Glutamatergic neuron (in vitro differentiated cells): ENCODE measurements around the gene CRMP1. TPM values are rescaled to one million over a fixed set of nuclear protein-coding genes. Genes with fewer than 3 reads are reported as not detected.

ENCODE experiments used
- DNase-seq: peaks from one replicate; pipeline ENCODE4 v3.0.0; 2022
- H3K27ac Mint-ChIP-seq: one replicate; pipeline ENCODE4 v1.8.0; 2020; ENCODE audit warnings: mild to moderate bottlenecking, mixed read lengths, inconsistent platforms; ENCODE audit not compliant: unreplicated experiment
- H3K27me3 Mint-ChIP-seq: one replicate; pipeline ENCODE4 v1.8.0; 2020; ENCODE audit warnings: mild to moderate bottlenecking, moderate library complexity, mixed read lengths, inconsistent platforms; ENCODE audit not compliant: unreplicated experiment
- H3K36me3 Mint-ChIP-seq: one replicate; pipeline ENCODE4 v1.8.0; 2020; ENCODE audit warnings: mild to moderate bottlenecking, mixed read lengths, inconsistent platforms; ENCODE audit not compliant: unreplicated experiment
- H3K4me1 Mint-ChIP-seq: one replicate; pipeline ENCODE4 v1.8.0; 2020; ENCODE audit warnings: mild to moderate bottlenecking, low read depth, mixed read lengths, inconsistent platforms; ENCODE audit not compliant: unreplicated experiment
- H3K4me3 Mint-ChIP-seq: one replicate; pipeline ENCODE4 v1.8.0; 2020; ENCODE audit warnings: mild to moderate bottlenecking, mixed read lengths, inconsistent platforms; ENCODE audit not compliant: unreplicated experiment
- H3K9me3 Mint-ChIP-seq: one replicate; pipeline ENCODE4 v1.8.0; 2020; ENCODE audit warnings: mild to moderate bottlenecking, moderate library complexity, mixed read lengths, inconsistent platforms; ENCODE audit not compliant: unreplicated experiment
- CTCF ChIP-seq: fragments of 200-600 bp; sonication (generic); IDR thresholded peaks from one replicate; pipeline ENCODE4 v1.5.0; 2021; ENCODE audit not compliant: partially characterized antibody, unreplicated experiment
- long read RNA-seq: library from polyadenylated mRNA; unstranded; transcript quantifications from one replicate; pipeline ENCODE4 v2.0.0, GENCODE V29; 2020; ENCODE audit not compliant: unreplicated experiment
- total RNA-seq: library from RNA; stranded (reverse); fragmentation: NEBNext Ultra II Directional; extraction: Animal tissue kit (Norgen Biotek cat#: 25700); gene quantifications from one replicate; pipeline ENCODE4 v1.2.1, GENCODE V29; 2021; ENCODE audit not compliant: unreplicated experiment

CRMP1 gene
- total RNA-seq, result 947 TPM
- long read RNA-seq, transcript CRMP1-204 (14 exons, 3,081 nt), result minor isoform, 6 of 467 reads
- long read RNA-seq, transcript CRMP1-206 (2 exons, 2,436 nt), result minor isoform, 11 of 467 reads
- long read RNA-seq, transcript CRMP1-201 (14 exons, 3,146 nt), result minor isoform, 90 of 467 reads
- long read RNA-seq, transcript CRMP1-202 (14 exons, 2,911 nt), result major isoform, 276 of 467 reads
- long read RNA-seq, partial matches to known transcripts, result 40 of 467 reads
- long read RNA-seq, other reads (novel, unspliced or antisense), result 39 of 467 reads

DNA sequence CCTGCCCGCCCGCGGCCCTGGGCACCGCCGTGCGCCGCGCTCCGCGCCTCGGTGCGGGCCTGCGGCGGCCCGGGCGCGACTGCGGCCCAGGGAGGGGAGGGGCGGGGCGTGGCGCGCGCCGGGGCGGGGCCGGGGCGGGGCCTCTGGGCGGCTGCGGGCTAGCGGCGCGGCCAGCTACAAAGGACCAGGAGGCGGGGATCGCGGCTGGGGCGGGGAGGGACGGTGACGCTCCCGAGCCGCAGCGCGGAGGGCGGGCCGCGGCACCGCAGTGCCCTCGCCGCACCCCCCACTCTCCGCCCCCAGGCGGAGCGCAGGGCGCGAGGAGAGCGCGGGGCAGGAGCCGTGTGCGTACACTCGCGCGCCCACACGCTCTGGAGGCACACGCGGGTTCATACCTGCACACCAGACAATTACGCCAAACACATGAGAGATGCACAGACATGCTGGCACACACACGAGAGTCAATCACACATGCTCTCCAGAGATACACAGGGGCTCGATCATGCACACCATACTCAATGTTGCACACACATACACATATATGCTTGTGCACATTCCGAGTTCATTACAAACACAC lies at the start of gene CRMP1:
TSS of gene CRMP1 (minus strand) at position 83 of the 577 bp plus-strand sequence. CDS start 117 bp downstream, outside the sequence.
- peak; percentile 90 for DNase-seq
- peaks cover 13% of the 10 kb centered on the region for H3K36me3 Mint-ChIP-seq
- H3K27me3 Mint-ChIP-seq, result peaks cover 38% of the 10 kb centered on the region
- peak within 1 kb of the TSS; percentile 96 for H3K27ac Mint-ChIP-seq
- H3K4me3 Mint-ChIP-seq, result peak within 1 kb of the TSS; percentile 97
- peaks cover 41% of the 10 kb centered on the region for H3K4me1 Mint-ChIP-seq
- peaks cover 53% of the 10 kb centered on the region for H3K9me3 Mint-ChIP-seq
- no peak for TF ChIP-seq CTCF

DNA sequence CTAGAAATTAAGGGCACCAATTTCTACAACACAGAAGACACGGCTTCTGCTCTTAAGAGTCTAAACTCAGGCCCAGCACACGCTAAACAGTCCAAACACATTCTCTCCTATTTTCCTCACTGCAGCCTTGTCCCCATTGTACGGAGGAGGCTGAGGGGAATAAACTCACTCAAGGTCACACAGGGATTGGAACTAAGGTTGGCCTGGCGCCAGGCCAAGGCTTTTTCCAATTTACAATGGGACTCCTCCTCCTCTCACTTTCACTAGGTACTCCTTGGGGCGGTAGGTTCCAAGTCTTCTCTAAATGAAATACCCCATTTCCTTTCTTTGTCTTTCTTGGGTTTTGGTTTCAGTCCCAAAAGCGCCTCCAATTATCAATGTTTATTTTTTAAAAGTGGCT lies 48.7 kb upstream of the CRMP1 start:
- no peak for DNase-seq
- peaks cover 33% of the 10 kb centered on the region for H3K4me1 Mint-ChIP-seq
- TF ChIP-seq CTCF, result no peak

GRCh38 chr4:5940470-5941203 lies 47.8 kb upstream of the CRMP1 start:
- Mint-ChIP-seq H3K4me3 (no peak overlapping the region), H3K9me3 (peaks cover 10% of the 10 kb centered on the region), H3K27me3 (peaks cover 4% of the 10 kb centered on the region), H3K27ac (no peak overlapping the region), H3K4me1 (peaks cover 33% of the 10 kb centered on the region), H3K36me3 (peaks cover 4% of the 10 kb centered on the region)
- DNase-seq, result no peak
- no peak for TF ChIP-seq CTCF

More for the DNA sequence above, 48.7 kb upstream of the CRMP1 start:
- Mint-ChIP-seq H3K36me3 (peaks cover 7% of the 10 kb centered on the region), H3K9me3 (peaks cover 13% of the 10 kb centered on the region), H3K27me3 (peaks cover 5% of the 10 kb centered on the region), H3K4me3 (no peak overlapping the region), H3K27ac (no peak overlapping the region)

- Mint-ChIP-seq H3K27me3 (peaks cover 12% of the 10 kb centered on the region), H3K27ac (peak overlapping the region; percentile 48), H3K4me1 (peaks cover 25% of the 10 kb centered on the region), H3K9me3 (peaks cover 4% of the 10 kb centered on the region), H3K4me3 (no peak overlapping the region), H3K36me3 (no peaks in the 10 kb centered on the region)
- no peak for DNase-seq
- TF ChIP-seq CTCF, result no peak
Observed at GRCh38 chr4:5933996-5934831, 41.3 kb upstream of the CRMP1 start.
